BJ (cell line): ENCODE measurements around the gene IWS1. TPM values are rescaled to one million over a fixed set of nuclear protein-coding genes. Genes with fewer than 3 reads are reported as not detected.
A peak's percentile ranks its signal among the peaks of the same experiment; 100 is the strongest.
"Not testable (repeated sequence)": the region's sequence is repeated elsewhere in the genome, so short reads cannot be mapped to it uniquely, and the experiment has no call there.

Source experiments
- CTCF ChIA-PET: fragments of 350-600 bp; formaldehyde crosslinking; extraction: SDS; loops from one replicate; lab custom pipeline; 2021; ENCODE audit warnings: antibody characterized with exemption, inconsistent platforms; lab: Yijun Ruan, JAX
- POLR2A ChIA-PET: fragments of 300-600 bp; sonication (Branson Sonifier 250); formaldehyde crosslinking; extraction: SDS; loops from one replicate; lab custom pipeline; 2021; ENCODE audit warnings: antibody characterized with exemption; lab: Charles Lee
- DNase-seq: peaks from one replicate; pipeline ENCODE4 v3.0.0-alpha.2; 2011; ENCODE audit warnings: low read depth
- H3K27me3 ChIP-seq: 2 replicates; pipeline ENCODE4 v1.6.0; 2011; ENCODE audit warnings: low read length; ENCODE audit not compliant: control insufficient read depth, insufficient read depth
- H3K36me3 ChIP-seq: 2 replicates; pipeline ENCODE4 v1.5.1; 2011; ENCODE audit warnings: low read length; ENCODE audit not compliant: control insufficient read depth, insufficient read depth
- H3K4me3 ChIP-seq: 2 replicates; pipeline ENCODE4 v1.5.1; 2011; ENCODE audit warnings: low read depth, mild to moderate bottlenecking, control low read depth, low read length
- polyA plus RNA-seq: library from polyadenylated mRNA; depleted of rRNA; stranded (reverse); fragments of >200 nt; gene quantifications from 2 replicates; pipeline ENCODE4 v1.2.3, GENCODE V29; 2011
- TF ChIP-seq, protein P1 (sequence below): IDR thresholded peaks from 2 replicates; pipeline ENCODE4 v1.5.1; 2011; ENCODE audit warnings: low read depth, mild to moderate bottlenecking, control low read depth, inconsistent platforms, low read length, moderate library complexity; ENCODE audit not compliant: insufficient read depth

Gene IWS1
- polyA plus RNA-seq, 1 experiment, result 23.9 TPM

DNA sequence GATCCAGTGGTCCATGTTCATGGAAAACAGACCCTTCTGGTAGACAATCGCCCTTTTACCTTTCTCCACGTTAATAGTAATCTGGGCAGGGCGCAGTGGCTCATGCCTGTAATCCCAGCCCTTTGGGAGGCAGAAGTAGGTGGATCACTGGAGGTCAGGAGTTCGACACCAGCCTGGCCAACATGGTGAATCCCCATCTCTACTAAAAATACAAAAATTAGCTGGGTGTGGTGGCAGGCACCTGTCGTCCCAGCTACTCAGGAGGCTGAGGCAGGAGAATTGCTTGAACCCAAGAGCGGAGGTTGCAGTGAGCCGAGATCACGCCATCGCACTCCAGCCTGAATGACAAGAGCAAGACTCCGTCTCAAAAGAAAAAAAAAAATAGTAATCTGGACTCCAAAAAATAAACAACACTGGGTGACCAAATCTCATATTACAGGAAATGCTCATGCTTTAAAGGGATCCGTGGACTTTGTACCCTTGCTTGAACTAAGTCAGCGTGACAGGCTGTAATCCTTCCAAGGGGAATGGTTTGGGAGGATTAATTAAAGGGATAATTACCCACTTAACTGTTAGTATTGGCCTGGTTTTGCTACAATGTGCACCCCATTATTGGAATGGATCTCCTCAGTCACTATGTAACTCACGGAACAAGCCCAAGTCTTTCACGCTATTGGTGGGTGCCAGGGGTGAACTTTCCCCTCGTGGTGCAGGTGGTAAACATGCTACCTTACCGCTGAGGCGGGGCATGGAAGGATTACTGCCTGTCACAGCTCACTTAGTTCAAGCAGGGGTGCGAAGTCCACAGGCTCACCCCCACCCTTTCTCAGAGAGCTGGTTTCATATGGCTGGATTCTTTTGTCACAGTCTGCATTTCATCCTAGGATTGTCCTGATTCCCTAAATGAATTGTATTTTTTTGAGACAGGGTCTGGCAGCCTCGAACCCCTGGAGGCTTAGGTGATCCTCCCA is 71.4 kb downstream of the IWS1 start:
- Histone ChIP-seq H3K27me3 (no peaks in the 10 kb centered on the region), H3K4me3 (no peak overlapping the region), H3K36me3 (no peaks in the 10 kb centered on the region)
- no peak for DNase-seq
- CTCF ChIA-PET, result no interaction called here
- TF ChIP-seq, protein P1, sequence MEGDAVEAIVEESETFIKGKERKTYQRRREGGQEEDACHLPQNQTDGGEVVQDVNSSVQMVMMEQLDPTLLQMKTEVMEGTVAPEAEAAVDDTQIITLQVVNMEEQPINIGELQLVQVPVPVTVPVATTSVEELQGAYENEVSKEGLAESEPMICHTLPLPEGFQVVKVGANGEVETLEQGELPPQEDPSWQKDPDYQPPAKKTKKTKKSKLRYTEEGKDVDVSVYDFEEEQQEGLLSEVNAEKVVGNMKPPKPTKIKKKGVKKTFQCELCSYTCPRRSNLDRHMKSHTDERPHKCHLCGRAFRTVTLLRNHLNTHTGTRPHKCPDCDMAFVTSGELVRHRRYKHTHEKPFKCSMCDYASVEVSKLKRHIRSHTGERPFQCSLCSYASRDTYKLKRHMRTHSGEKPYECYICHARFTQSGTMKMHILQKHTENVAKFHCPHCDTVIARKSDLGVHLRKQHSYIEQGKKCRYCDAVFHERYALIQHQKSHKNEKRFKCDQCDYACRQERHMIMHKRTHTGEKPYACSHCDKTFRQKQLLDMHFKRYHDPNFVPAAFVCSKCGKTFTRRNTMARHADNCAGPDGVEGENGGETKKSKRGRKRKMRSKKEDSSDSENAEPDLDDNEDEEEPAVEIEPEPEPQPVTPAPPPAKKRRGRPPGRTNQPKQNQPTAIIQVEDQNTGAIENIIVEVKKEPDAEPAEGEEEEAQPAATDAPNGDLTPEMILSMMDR, result no peak
- POLR2A ChIA-PET, result no interaction called here

DNA sequence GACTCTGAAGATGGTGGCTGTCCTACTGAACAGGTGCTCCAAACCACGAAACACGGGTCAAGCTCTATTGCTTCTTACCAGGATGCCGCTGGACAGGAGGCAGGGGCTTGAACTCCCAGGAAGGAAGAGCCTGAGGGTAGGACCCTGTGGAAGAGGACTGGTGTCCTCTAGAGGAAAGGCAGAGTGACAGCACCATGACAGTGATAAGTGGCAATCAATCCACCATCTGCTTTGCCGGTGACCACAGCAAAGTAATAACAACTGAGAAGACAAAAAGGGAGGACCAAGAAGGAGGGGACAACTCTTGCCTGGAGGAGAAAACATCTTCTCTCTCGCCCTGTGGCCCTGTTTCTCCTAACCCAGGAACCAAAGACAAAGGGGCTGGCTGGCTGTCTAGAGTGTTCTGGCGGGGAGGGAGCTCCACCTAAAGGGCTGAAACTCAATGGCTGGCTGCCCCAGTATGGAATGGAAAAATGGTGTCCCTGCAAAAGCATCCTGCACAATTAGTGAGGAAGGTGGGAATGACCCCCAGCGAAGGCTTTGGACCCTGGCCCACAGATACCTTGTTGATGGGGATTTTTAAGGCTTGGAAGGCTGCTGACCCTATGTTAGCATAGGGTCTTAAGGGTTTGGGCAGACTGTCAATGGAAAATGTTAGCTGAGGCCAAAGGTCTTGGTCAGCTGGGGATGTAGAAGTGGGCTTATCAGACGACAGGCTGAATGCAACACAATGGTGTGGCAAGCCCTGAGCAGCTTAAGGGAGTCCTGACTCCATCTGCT is 72.7 kb downstream of the IWS1 start:
- Histone ChIP-seq H3K36me3 (no peaks in the 10 kb centered on the region), H3K27me3 (no peaks in the 10 kb centered on the region), H3K4me3 (no peak overlapping the region)
- TF ChIP-seq, protein P1, result peak; percentile 16; the same call in 1 of the 2 replicates
- DNase-seq, result no peak
- ChIA-PET POLR2A (no interaction called here), CTCF (interaction anchor here (0.7 to 1.8 kb wide), 3 partner anchors 108 to 129 kb away, joined by 3 to 8 read pairs (median 3); no protein-coding TSS in a partner anchor)

DNA sequence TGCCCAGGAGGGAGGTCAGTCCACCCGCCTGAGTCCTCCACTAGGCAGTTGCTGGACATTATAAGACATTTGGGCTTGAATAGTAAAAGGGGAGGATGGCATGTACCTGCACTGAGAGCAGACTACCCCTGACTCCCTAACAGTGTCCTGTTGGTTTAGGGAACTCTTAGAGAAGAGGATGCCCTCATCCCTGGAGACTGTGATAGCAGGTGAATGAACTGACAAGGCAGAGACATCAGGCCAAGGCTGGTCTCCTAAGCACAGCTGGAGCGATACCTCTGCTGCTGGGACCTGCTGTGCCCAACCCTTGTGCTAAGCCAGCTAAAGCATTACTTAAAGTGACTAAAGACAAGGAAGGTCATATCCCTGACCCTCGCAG is 73.3 kb downstream of the IWS1 start:
- Histone ChIP-seq H3K4me3 (no peak overlapping the region), H3K36me3 (no peaks in the 10 kb centered on the region), H3K27me3 (no peaks in the 10 kb centered on the region)
- DNase-seq, result no peak
- TF ChIP-seq, protein P1, result no peak
- ChIA-PET CTCF (interaction anchor here (0.7 to 1.8 kb wide), 4 partner anchors 107 to 141 kb away, joined by 3 to 8 read pairs (median 3); no protein-coding TSS in a partner anchor), POLR2A (no interaction called here)

DNA sequence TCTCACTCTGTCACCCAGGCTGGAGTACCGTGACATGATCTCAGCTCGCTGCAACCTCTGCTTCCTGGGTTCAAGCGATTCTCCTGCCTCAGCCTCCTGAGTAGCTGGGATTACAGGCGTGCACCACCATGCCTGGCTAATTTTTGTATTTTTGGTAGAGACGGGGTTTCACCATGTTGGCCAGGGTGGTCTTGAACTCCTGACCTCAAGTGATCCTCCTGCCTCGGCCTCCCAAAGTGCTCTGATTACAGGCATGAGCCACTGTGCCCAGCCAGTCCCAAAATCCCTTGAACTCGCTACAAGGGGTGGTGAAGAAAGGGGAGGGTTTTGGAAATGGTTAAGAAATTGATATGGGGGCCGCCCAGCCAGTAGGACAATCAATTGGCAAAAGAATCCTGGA is 73.9 kb downstream of the IWS1 start:
- H3K27me3 ChIP-seq, DNase-seq, H3K36me3 ChIP-seq, H3K4me3 ChIP-seq, POLR2A ChIA-PET: not testable (repeated sequence)
- CTCF ChIA-PET, result interaction anchor here (0.8 to 2.6 kb wide), 3 partner anchors 27 to 141 kb away, joined by 3 to 8 read pairs (median 8); no protein-coding TSS in a partner anchor

DNA sequence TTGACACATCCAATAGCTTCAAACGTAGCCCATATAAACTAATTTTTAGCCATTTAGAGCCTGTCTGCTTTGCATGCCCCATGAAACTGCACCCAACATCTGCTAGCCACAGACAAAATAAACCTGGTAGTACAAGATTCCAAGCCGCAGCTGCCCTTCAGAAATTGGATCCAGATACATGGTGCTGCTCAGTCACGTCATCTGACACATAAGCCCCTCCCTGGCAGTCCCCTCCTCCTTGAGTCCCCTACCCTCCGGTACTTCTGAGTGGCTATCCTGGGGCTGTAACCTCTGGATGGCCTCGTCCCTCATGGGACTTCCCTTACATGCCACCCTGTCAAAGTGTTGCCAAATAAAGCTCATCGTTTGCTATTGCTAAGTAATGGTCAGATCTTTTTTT is 74.3 kb downstream of the IWS1 start:
- DNase-seq, result no peak
- ChIA-PET POLR2A (no interaction called here), CTCF (interaction anchor here (0.9 to 2.6 kb wide), 2 partner anchors 27 to 140 kb away, joined by 3 to 8 read pairs; no protein-coding TSS in a partner anchor)
- TF ChIP-seq, protein P1, result no peak
- Histone ChIP-seq H3K27me3 (no peaks in the 10 kb centered on the region), H3K4me3 (no peak overlapping the region), H3K36me3 (no peaks in the 10 kb centered on the region)
